22Rv1 (cell line): ENCODE data around the gene ART5.
"Not testable (repeated sequence)": the region's sequence is repeated elsewhere in the genome, so short reads cannot be mapped to it uniquely, and the experiment has no call there.

Source experiments
- H3K27ac ChIP-seq: fragments of 450-650 bp; 2 replicates; pipeline ENCODE4 v1.5.1; 2017
- CTCF ChIP-seq: fragments of 450-650 bp; IDR thresholded peaks from 2 replicates; pipeline ENCODE4 v1.5.1; 2017; ENCODE audit warnings: mild to moderate bottlenecking
- ZFX ChIP-seq: fragments of 450-650 bp; IDR thresholded peaks from 2 replicates; pipeline ENCODE4 v1.6.1; 2017; ENCODE audit warnings: antibody characterized with exemption, borderline replicate concordance

Gene ART5

GRCh38 chr11:3604167-3604566, 37.6 kb downstream of the ART5 start:
- H3K27ac ChIP-seq, result peak overlapping the region; percentile 73
- TF ChIP-seq ZFX (no peak), CTCF (no peak)

DNA sequence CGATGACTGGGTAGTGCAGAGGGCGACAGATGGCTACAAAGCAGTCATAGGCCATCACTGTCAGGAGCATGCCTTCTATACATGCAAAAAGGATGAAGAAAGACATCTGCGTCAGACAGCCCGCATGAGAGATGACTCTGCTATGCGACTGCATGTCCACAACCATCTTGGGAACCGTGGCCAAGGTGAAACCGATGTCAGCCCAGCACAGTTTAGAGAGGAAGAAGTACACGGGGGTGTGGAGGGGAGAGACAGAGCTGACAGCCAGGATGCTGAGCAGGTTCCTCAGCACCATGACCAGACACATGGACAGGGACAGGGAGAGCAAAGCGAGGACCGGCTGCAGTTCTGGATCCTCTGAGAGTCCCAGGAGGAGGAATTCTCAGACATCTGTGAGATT, 41.6 kb downstream of the ART5 start:
- not testable (repeated sequence) for H3K27ac ChIP-seq

DNA sequence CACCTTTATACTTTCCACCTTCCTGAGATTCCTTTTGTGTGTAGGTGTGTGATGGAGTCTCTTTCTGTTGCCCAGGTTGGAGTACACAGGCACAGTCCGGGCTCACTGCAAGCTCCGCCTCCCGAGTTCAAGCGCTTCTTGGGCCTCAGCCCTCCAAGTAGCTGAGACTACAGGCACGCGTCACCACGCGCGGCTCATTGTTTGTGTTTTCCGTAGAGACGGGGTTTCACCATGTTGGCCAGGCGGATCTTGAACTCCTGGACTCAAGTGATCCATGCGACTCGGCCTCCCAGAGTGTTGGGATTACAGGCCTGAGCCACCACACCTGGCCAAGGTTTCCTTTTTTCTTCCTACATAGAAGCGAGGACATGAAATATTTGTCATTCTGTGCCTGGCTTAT, 44.0 kb downstream of the ART5 start:
- H3K27ac ChIP-seq, result not testable (repeated sequence)

DNA sequence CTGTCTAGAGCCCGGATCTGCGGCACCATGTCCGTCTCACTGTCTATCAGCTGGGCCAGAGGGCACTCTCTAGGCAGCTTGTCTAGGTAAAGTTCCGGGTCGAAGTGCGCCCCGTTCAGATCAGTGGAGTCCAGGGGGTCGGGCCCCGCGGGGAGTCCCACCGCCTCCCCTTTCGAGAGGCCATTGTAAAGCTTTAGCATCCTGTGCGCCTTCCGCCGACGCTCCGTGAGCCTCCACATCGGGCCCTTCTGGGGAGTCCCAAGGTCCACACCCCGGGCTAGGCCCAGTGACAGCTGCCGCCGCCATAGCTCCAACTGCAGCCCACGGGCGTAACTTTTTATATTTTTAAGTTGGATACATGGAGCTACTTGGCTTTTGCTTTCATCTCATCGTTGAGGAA, 50.5 kb downstream of the ART5 start:
- H3K27ac ChIP-seq, result not testable (repeated sequence)

DNA sequence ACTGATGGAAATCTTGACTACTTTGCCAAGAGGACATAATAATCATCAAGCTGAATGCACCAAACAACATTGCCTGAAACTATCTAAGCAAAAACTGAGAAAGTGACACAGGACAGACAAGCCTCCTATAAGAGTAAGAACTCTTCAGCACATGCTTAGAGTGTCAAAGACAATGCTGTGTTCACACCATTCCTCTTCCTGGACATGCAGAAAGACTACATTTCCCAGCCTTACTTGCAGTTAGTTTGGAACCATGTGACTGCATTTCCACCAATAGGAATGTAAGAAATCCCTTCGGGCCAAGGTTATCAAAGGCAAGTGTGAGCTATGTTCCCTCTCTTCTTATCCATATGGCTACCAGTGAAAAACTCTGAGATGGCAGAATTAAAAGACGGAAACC, 51.6 kb downstream of the ART5 start:
- not testable (repeated sequence) for H3K27ac ChIP-seq

DNA sequence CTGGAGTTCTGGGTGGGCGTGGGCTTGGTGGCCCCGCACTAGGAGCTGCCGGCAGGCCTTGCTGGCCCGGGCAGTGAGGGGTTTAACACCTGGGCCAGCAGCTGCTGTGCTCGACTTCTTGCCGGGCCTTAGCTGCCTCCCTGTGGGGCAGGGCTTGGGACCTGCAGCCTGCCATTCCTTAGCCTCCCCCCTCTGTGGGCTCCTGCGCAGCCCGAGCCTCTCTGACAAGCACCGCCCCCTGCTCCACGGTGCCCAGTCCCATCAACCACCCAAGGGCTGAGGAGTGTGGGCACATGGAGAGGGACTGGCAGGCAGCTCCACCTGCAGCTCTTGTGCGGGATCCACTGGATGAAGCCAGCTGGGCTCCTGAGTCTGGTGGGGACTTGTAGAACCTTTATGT, 53.0 kb downstream of the ART5 start:
- not testable (repeated sequence) for H3K27ac ChIP-seq
